Esophagus squamous epithelium (tissue), 5 donors: Measurements from ENCODE around the gene RPL5. TPM values are rescaled to one million over a fixed set of nuclear protein-coding genes. Genes with fewer than 3 reads are reported as not detected.

Source experiments
- DNase-seq: peaks from one replicate; lab custom pipeline; 2025; lab: John Stamatoyannopoulos, UW
- H3K27ac ChIP-seq, 4 donors: fragments of 200-600 bp; sonication (generic); one replicate each; pipeline ENCODE4 v1.5.1; 2016 to 2019; ENCODE audit warnings: mild to moderate bottlenecking in 1 of 4
- H3K27me3 ChIP-seq, 4 donors: fragments of 200-600 bp; sonication (generic); 1 replicate in 3 of 4; 2 replicates in 1 of 4; pipeline versions ENCODE4 v1.5.1 to v1.6.0; 2017 to 2021; ENCODE audit warnings: antibody characterized with exemption in 1 of 4
- H3K36me3 ChIP-seq, 3 donors: fragments of 200-600 bp; sonication (generic); one replicate each; pipeline ENCODE4 v1.5.1; 2016 to 2019
- H3K4me1 ChIP-seq, 3 donors: fragments of 200-600 bp; sonication (generic); one replicate each; pipeline ENCODE4 v1.5.1; 2017 to 2019
- H3K4me3 ChIP-seq, 4 donors: fragments of 200-600 bp; sonication (generic); 1 replicate in 3 of 4; 2 replicates in 1 of 4; pipeline ENCODE4 v1.5.1; 2016 to 2019; ENCODE audit warnings: mild to moderate bottlenecking in 2 of 4, moderate library complexity in 1 of 4
- H3K9me3 ChIP-seq, 3 donors: fragments of 200-600 bp; sonication (generic); one replicate each; pipeline ENCODE4 v1.5.1; 2016 to 2019
- POLR2A ChIP-seq, 4 donors: fragments of 450-650 bp; IDR thresholded peaks; one replicate each; pipeline ENCODE4 v1.6.1; 2017; ENCODE audit warnings: antibody characterized with exemption in 4 of 4, mild to moderate bottlenecking in 4 of 4, moderate library complexity in 3 of 4
- WGBS, 2 donors: methylation state at CpG; one replicate each; pipeline ENCODE4 v1.1.5; 2018; 5-methylcytosine and 5-hydroxymethylcytosine counted together
- intact Hi-C: fragments of 100-400 bp; cut with DNase I; formaldehyde crosslinking; loops from one replicate; pipeline ENCODE4 v1.15.0; 2022
- total RNA-seq, 4 donors: library from RNA; depleted of rRNA; stranded (reverse); fragments of >200 nt; gene quantifications; one replicate each; pipeline ENCODE4 v1.1.0, GENCODE V29; 2016
- TF ChIP-seq, protein P1 (sequence below), 6 experiments: fragments of 450-650 bp in 4 of 6; fragments of 200-600 bp in 2 of 6; sonication (generic) in 2 of 6; IDR thresholded peaks; one replicate each; pipeline ENCODE4 v1.5.1; 2016 to 2019; ENCODE audit warnings: antibody characterized with exemption in 6 of 6, mild to moderate bottlenecking in 4 of 6, moderate library complexity in 4 of 6
- donor health status: DM: yes; HTN: yes; CAD: no.

RPL5 gene
- total RNA-seq, 4 donors from 2014 or later = 828 to 2,443 (median 1,463) TPM

DNA sequence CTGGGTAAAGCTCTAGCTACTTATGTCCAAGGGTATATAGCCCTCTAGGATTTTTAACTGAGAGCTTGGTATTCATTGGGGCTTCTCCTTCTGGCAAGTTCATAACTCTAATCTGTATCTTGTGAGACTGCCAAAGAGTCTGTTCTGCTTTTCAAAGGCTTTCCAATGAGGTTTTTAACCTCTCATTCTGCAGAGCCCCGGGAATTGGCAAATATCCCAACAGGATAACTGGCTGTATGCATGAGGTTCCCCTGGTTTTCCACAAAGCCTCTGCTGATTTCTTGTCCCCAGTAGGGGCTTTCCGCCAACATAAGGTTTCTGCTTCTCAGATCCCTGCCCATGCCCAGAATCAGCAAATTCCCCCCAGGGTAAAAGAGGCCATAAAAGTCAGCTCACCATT, 40.9 kb downstream of the RPL5 start:
- Histone ChIP-seq H3K4me3 (no peak overlapping the region), H3K4me1 (peaks cover 0 to 13% (median 2%) of the 10 kb centered on the region in 3 donors), H3K27me3 (no peaks in the 10 kb centered on the region), H3K36me3 (no peaks in the 10 kb centered on the region), H3K27ac (no peak overlapping the region), H3K9me3 (no peaks in the 10 kb centered on the region)
- WGBS, 2 donors = 70 to 79% methylated on average over 2 of the region's 2 CpGs
- no peak for DNase-seq
- intact Hi-C loops = no loop called here
- TF ChIP-seq, protein P1, sequence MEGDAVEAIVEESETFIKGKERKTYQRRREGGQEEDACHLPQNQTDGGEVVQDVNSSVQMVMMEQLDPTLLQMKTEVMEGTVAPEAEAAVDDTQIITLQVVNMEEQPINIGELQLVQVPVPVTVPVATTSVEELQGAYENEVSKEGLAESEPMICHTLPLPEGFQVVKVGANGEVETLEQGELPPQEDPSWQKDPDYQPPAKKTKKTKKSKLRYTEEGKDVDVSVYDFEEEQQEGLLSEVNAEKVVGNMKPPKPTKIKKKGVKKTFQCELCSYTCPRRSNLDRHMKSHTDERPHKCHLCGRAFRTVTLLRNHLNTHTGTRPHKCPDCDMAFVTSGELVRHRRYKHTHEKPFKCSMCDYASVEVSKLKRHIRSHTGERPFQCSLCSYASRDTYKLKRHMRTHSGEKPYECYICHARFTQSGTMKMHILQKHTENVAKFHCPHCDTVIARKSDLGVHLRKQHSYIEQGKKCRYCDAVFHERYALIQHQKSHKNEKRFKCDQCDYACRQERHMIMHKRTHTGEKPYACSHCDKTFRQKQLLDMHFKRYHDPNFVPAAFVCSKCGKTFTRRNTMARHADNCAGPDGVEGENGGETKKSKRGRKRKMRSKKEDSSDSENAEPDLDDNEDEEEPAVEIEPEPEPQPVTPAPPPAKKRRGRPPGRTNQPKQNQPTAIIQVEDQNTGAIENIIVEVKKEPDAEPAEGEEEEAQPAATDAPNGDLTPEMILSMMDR (IDR thresholded peaks at IDR 0.05) = no peak
- TF ChIP-seq POLR2A (IDR thresholded peaks at IDR 0.05) = no peak

DNA sequence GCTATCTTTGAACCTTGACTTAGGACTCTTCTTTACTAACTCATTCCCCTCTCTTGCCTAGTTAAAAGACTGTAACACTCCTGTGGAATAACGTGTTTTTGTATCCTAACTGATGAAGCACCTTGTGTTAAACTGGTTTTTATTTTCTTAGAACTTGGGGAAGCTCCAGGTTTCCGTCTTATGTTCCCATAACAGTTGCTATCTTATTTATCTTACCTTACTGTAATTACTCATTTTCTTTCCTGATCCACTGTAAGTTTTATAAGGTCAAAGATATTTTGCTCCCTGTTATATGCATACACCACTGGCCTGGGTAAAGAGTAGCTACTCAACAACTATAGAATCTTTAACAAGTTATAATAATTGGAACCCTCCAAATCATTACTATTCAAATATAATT, 43.1 kb downstream of the RPL5 start:
- Histone ChIP-seq H3K4me1 (peaks cover 0 to 15% (median 2%) of the 10 kb centered on the region in 3 donors), H3K27me3 (no peaks in the 10 kb centered on the region), H3K9me3 (no peaks in the 10 kb centered on the region), H3K4me3 (no peak overlapping the region), H3K36me3 (no peaks in the 10 kb centered on the region), H3K27ac (no peak overlapping the region)
- 68 to 88% methylated on average over 2 of the region's 2 CpGs for WGBS, 2 donors
- intact Hi-C loops = no loop called here
- TF ChIP-seq, protein P1 (IDR thresholded peaks at IDR 0.05) = no peak
- no peak for TF ChIP-seq POLR2A (IDR thresholded peaks at IDR 0.05)
- no peak for DNase-seq

DNA sequence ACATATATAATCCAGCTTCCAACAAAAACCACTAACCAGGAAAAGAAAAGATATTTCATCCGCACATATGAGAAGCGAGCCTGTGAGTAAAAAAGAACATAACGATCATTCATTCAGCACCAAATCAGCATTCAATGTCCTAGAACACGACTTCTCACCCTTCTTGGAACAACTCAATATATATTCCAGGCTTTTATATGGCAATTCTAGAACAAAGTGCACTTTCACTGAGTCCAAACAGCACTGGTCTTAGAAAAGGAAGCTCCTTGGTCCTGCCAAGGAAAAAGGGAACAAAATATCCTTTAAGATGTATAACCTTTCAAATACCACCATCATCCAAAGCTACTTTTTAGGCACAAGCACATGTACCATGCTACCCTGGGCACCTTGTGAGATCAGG, 44.5 kb downstream of the RPL5 start:
- Histone ChIP-seq H3K9me3 (no peaks in the 10 kb centered on the region), H3K4me3 (no peak overlapping the region), H3K4me1 (peaks cover 0 to 15% (median 2%) of the 10 kb centered on the region in 3 donors), H3K27me3 (no peaks in the 10 kb centered on the region), H3K36me3 (no peaks in the 10 kb centered on the region), H3K27ac (no peak overlapping the region)
- intact Hi-C loops = no loop called here
- WGBS, 2 donors = 90 to 92% methylated on average over 4 of the region's 4 CpGs
- no peak for DNase-seq
- TF ChIP-seq POLR2A (IDR thresholded peaks at IDR 0.05) = no peak
- TF ChIP-seq, protein P1 (IDR thresholded peaks at IDR 0.05) = no peak

DNA sequence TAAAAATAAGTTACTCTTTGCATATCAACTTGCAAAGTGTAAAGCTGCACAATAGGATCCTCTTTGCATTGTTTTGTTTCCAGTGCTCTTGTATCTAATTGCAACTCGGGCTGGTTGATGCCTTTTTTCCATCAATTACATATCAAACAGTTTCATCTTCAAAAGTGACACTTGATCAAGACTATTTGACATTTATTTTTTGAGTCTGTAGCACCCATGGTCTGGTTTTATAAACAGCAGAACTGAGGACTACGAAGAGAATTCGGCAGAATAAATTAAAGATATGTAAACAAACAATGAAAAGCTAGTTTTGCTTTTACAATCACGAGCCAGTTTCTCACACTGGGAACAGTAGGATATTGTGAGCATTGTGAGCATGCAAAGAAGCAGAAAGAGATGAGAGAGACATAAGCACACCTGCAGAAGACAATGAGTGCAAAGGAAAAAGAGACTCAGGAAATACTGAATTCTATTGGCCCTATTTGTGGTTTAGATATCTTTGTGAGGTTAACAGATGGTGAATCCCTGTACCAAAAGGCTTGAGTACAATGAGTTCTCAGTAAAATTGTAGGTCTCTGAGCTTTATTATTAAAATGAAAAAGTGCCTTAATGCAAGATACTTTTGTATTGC, 45.4 kb downstream of the RPL5 start:
- Histone ChIP-seq H3K36me3 (no peaks in the 10 kb centered on the region), H3K27ac (peak overlapping the region in 1 of 4 donors; percentile 17), H3K27me3 (no peaks in the 10 kb centered on the region), H3K4me3 (peak overlapping the region in 1 of 4 donors; percentile 22), H3K4me1 (peaks cover 0 to 15% (median 2%) of the 10 kb centered on the region in 3 donors), H3K9me3 (no peaks in the 10 kb centered on the region)
- no peak for DNase-seq
- TF ChIP-seq, protein P1 (IDR thresholded peaks at IDR 0.05) = no peak
- no peak for TF ChIP-seq POLR2A (IDR thresholded peaks at IDR 0.05)
- intact Hi-C loops = no loop called here
- WGBS, 2 donors = 35 to 53% methylated on average over 4 of the region's 4 CpGs

DNA sequence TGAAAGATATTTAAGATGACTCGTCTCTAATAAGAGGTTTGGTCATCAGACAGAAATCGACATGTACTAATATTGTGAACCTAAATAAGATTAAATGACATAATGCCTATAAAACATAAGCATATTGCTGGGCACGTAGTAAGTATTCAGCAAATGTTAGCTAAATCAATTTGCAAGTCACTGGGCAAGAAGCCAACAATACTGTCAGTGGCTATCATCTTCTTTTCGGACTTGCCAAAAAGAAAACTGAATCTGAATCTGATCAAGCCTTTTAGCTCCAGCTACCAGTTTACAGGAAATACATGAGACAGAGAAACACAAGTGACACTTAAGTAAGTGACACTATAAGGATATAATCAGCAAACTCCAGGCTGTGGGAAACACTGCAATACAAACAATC, 46.0 kb downstream of the RPL5 start:
- no peak for TF ChIP-seq POLR2A (IDR thresholded peaks at IDR 0.05)
- TF ChIP-seq, protein P1 (IDR thresholded peaks at IDR 0.05) = no peak
- intact Hi-C loops = no loop called here
- H3K36me3 ChIP-seq = no peaks in the 10 kb centered on the region
- DNase-seq = no peak
- peak overlapping the region in 1 of 4 donors; percentile 17 for H3K27ac ChIP-seq
- peak overlapping the region in 1 of 4 donors; percentile 12 for H3K4me3 ChIP-seq
- 51% methylated on average over 4 of the region's 4 CpGs for whole genome bisulfite sequencing, 2 donors
- no peaks in the 10 kb centered on the region for H3K9me3 ChIP-seq
- peaks cover 0 to 15% (median 2%) of the 10 kb centered on the region in 3 donors for H3K4me1 ChIP-seq
- H3K27me3 ChIP-seq = no peaks in the 10 kb centered on the region
